Large intestine (tissue), 3 donors: ENCODE data around the gene RAB5B. TPM values are rescaled to one million over a fixed set of nuclear protein-coding genes. Genes with fewer than 3 reads are reported as not detected.
"Not testable (repeated sequence)": the region's sequence is repeated elsewhere in the genome, so short reads cannot be mapped to it uniquely, and the experiment has no call there.

Experiments
- DNase-seq, 2 donors: peaks; one replicate each; pipeline versions ENCODE4 v3.0.0 to v3.0.0-alpha.2; 2013
- H3K27ac ChIP-seq: one replicate; pipeline ENCODE4 v1.5.1; 2013; ENCODE audit warnings: low read length
- H3K27me3 ChIP-seq: 2 replicates; pipeline ENCODE4 v1.6.1; 2013; ENCODE audit warnings: low read length; ENCODE audit not compliant: control insufficient read depth, insufficient read depth
- H3K36me3 ChIP-seq: 2 replicates; pipeline ENCODE4 v1.6.1; 2013; ENCODE audit warnings: low read length; ENCODE audit not compliant: control insufficient read depth, insufficient read depth
- H3K4me1 ChIP-seq: one replicate; pipeline ENCODE4 v1.6.1; 2013; ENCODE audit warnings: low read length; ENCODE audit not compliant: control insufficient read depth, insufficient read depth
- H3K4me3 ChIP-seq: one replicate; pipeline ENCODE4 v1.5.1; 2013; ENCODE audit warnings: low read length
- H3K9me3 ChIP-seq: one replicate; pipeline ENCODE4 v1.6.1; 2013; ENCODE audit warnings: mild to moderate bottlenecking, low read depth, low read length, moderate library complexity; ENCODE audit not compliant: control insufficient read depth
- WGBS: methylation state at CpG from one replicate; pipeline ENCODE4 v1.1.5; 2013; ENCODE audit warnings: low lambda C conversion rate; ENCODE audit not compliant: insufficient coverage; 5-methylcytosine and 5-hydroxymethylcytosine counted together
- polyA plus RNA-seq: library from polyadenylated mRNA; unstranded; fragments of 120-200 nt; gene quantifications from one replicate; pipeline ENCODE4 v1.2.1, GENCODE V29; 2013

Gene RAB5B
- polyA plus RNA-seq, 1 donor: 112 TPM

DNA sequence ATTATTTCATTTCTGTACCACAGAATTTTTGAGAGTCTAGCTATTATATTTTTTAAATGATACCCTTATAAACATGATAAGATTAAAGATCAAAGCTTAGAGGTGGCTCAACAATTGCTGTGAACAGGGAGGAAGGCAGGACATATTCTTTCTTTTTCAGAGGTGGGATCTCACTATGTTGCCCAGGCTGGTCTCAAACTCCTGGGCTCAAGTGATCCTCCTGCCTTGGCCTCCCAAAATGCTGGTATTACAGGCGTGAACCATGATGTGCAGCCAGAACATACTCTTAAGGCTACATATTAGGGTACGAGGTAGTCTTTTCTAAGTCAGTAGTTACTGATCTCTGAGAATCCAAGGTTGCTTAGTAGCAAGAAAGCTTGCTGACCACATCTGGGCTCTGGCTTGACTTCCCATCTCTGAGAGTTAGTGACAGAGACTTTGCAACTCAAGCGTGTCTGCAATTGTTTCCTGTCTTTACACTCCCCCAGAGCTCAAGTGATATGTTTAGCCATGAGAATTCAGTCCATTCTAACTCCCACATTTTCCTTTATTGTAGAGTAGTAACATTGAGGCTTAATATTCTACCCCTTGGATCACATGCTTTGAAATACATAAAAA, 8.6 kb downstream of the RAB5B start:
- H3K4me3 ChIP-seq: no peak overlapping the region
- H3K36me3 ChIP-seq: peaks cover 49% of the 10 kb centered on the region
- DNase-seq: no peak
- no CpG with 5 or more reads among the region's 3 CpGs for WGBS
- H3K27ac ChIP-seq: no peak overlapping the region
- H3K9me3 ChIP-seq: no peaks in the 10 kb centered on the region
- no peaks in the 10 kb centered on the region for H3K4me1 ChIP-seq
- H3K27me3 ChIP-seq: no peaks in the 10 kb centered on the region

GRCh38 chr12:55983232-55983842, 9.5 kb downstream of the RAB5B start:
- H3K4me1 ChIP-seq: no peaks in the 10 kb centered on the region
- WGBS: no CpG with 5 or more reads among the region's 4 CpGs
- H3K27ac ChIP-seq: no peak overlapping the region
- no peak overlapping the region for H3K4me3 ChIP-seq
- H3K9me3 ChIP-seq: no peaks in the 10 kb centered on the region
- no peaks in the 10 kb centered on the region for H3K27me3 ChIP-seq
- DNase-seq: no peak
- H3K36me3 ChIP-seq: peaks cover 55% of the 10 kb centered on the region

- no peak overlapping the region for H3K27ac ChIP-seq
- no peaks in the 10 kb centered on the region for H3K9me3 ChIP-seq
- no peaks in the 10 kb centered on the region for H3K4me1 ChIP-seq
- no peak for DNase-seq
- no peak overlapping the region for H3K4me3 ChIP-seq
- WGBS: no CpG with 5 or more reads among the region's 2 CpGs
- peaks cover 63% of the 10 kb centered on the region for H3K36me3 ChIP-seq
- H3K27me3 ChIP-seq: no peaks in the 10 kb centered on the region
Measured at GRCh38 chr12:55984861-55985260, 11.0 kb downstream of the RAB5B start.

GRCh38 chr12:55985341-55985740, 11.5 kb downstream of the RAB5B start:
- DNase-seq: no peak
- WGBS: 100% methylated on average over 1 of the region's 4 CpGs
- Histone ChIP-seq H3K27me3 (no peaks in the 10 kb centered on the region), H3K4me3 (no peak overlapping the region), H3K36me3 (peaks cover 65% of the 10 kb centered on the region), H3K4me1 (no peaks in the 10 kb centered on the region), H3K27ac (no peak overlapping the region), H3K9me3 (no peaks in the 10 kb centered on the region)

DNA sequence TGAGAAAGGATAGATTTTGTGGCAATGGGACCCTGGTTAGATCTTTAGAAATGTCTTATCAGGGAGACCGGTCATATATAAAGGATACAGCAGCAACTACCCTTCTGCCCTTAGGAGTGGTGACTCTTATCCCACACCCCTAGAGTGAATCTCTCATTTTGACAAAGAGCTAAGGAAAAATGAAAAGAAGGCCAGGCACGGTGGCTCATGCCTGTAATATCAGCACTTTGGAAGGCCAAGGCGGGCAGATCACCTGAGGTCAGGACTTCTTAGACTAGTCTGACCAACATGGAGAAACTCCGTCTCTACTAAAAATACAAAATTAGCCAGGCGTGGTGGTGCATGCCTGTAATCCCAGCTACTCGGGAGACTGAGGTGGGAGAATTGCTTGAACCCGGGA, 12.1 kb downstream of the RAB5B start:
- H3K4me3 ChIP-seq, DNase-seq, H3K27ac ChIP-seq, H3K9me3 ChIP-seq, H3K4me1 ChIP-seq, H3K27me3 ChIP-seq: not testable (repeated sequence)
- 100% methylated on average over 1 of the region's 7 CpGs for WGBS
- peaks cover 68% of the 10 kb centered on the region for H3K36me3 ChIP-seq

DNA sequence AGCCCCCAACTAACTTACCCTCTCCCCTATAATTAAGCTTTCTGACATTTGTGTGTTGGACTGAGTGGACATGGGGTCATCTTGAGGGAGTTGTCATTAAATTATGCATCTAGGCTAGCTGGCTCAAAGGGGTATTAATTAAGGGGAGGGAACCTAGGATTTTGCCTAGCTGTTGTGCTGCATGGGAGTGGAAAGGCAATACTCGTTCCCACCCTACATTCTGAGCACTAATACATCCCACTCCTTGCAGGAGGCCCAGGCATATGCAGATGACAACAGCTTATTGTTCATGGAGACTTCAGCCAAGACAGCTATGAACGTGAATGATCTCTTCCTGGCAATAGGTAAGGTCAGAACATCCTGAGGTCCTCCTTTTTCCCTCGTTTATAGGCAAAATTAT, 17.2 kb downstream of the RAB5B start:
- Histone ChIP-seq H3K4me3 (no peak overlapping the region), H3K27ac (no peak overlapping the region), H3K9me3 (no peaks in the 10 kb centered on the region), H3K4me1 (peaks cover 33% of the 10 kb centered on the region), H3K27me3 (no peaks in the 10 kb centered on the region), H3K36me3 (peaks cover 80% of the 10 kb centered on the region)
- no peak for DNase-seq
- WGBS: no CpG with 5 or more reads among the region's 3 CpGs

DNA sequence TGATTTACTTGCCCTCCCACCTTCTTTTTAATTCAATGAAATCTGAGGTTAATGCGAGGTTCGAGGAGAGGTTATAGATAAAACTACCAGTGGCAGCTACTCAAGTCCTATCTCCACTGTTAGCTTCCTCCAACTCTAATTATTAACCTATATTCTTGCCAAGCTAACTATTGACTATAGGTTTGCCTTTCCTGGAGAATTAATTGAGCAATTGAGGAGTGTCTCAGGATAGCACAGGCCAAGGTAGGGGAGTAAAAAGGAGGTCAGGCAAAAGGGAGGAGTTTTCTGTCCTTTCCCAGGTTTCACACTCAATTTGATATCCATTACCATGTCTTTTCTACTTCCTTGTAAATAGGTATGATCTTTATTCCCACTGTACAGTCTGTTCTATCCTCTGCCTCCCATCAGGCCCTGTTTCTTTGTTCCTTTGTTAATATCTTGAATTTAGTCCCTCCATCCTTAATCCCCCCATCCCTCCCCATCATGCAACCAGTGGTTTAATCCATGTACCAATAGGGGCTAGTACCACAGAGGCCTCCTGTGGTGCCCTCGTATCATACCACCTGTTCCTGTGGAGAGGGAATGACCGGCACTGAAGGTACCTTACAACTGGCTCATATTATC, 19.5 kb downstream of the RAB5B start:
- Histone ChIP-seq H3K36me3 (peaks cover 62% of the 10 kb centered on the region), H3K9me3 (no peaks in the 10 kb centered on the region), H3K4me1 (peaks cover 44% of the 10 kb centered on the region), H3K4me3 (no peak overlapping the region), H3K27ac (peak overlapping the region; percentile 68), H3K27me3 (no peaks in the 10 kb centered on the region)
- no CpG with 5 or more reads among the region's 4 CpGs for WGBS
- peak in 1 of 2 donors; percentile 50 for DNase-seq

DNA sequence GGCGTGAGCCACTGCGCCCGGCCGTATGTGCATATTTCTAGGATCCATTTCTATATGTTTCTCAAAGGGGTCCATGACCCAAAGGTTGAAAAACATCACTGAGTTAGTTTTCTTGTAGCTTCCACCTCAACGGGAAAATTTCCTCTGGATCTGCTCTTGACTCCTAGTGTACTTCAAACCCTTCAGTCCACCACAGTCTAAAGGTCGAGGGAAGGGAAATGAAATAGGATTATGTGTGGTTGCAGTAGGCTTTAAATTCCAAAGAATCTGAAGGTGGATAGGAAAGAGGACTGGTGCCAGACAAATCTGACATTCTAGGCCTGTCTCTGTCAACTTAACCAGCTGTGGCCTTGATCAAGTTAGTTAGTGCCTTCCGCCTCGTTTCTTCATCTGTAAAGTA, 21.5 kb downstream of the RAB5B start:
- H3K27ac ChIP-seq: peak overlapping the region; percentile 89
- peaks cover 45% of the 10 kb centered on the region for H3K36me3 ChIP-seq
- peak; percentile 57 to 76 for DNase-seq
- no peaks in the 10 kb centered on the region for H3K27me3 ChIP-seq
- H3K4me3 ChIP-seq: no peak overlapping the region
- H3K4me1 ChIP-seq: peaks cover 50% of the 10 kb centered on the region
- H3K9me3 ChIP-seq: no peaks in the 10 kb centered on the region
- WGBS: 0% methylated on average over 1 of the region's 8 CpGs

- H3K36me3 ChIP-seq: peaks cover 36% of the 10 kb centered on the region
- WGBS: no CpG with 5 or more reads among the region's 14 CpGs
- peak overlapping the region; percentile 82 for H3K4me3 ChIP-seq
Measured at GRCh38 chr12:55996201-55996714, 22.4 kb downstream of the RAB5B start.

GRCh38 chr12:55996715-55997534, 23.0 kb downstream of the RAB5B start, which contains the start of gene SUOX:
TSS of gene SUOX (plus strand) at chr12:55997276. CDS start at chr12:56002222, 4,946 bp downstream.
- peak within 1 kb of the TSS; percentile 89 for H3K27ac ChIP-seq
- WGBS: 6% methylated on average over 2 of the region's 27 CpGs
- H3K36me3 ChIP-seq: peaks cover 31% of the 10 kb centered on the region

More at GRCh38 chr12:55996201-55996714, 22.4 kb downstream of the RAB5B start:
- Histone ChIP-seq H3K27ac (peak overlapping the region; percentile 89), H3K9me3 (no peaks in the 10 kb centered on the region), H3K4me1 (peaks cover 59% of the 10 kb centered on the region), H3K27me3 (no peaks in the 10 kb centered on the region)
- DNase-seq: peak; percentile 40 to 60

More at GRCh38 chr12:55996715-55997534, 23.0 kb downstream of the RAB5B start, which contains the start of gene SUOX:
- H3K9me3 ChIP-seq: no peaks in the 10 kb centered on the region
- H3K4me3 ChIP-seq: peak within 1 kb of the TSS; percentile 82
- peak; percentile 95 to 97 for DNase-seq
- peaks cover 65% of the 10 kb centered on the region for H3K4me1 ChIP-seq
- H3K27me3 ChIP-seq: no peaks in the 10 kb centered on the region
